ENCODE data around the gene CHRM5.

DNA sequence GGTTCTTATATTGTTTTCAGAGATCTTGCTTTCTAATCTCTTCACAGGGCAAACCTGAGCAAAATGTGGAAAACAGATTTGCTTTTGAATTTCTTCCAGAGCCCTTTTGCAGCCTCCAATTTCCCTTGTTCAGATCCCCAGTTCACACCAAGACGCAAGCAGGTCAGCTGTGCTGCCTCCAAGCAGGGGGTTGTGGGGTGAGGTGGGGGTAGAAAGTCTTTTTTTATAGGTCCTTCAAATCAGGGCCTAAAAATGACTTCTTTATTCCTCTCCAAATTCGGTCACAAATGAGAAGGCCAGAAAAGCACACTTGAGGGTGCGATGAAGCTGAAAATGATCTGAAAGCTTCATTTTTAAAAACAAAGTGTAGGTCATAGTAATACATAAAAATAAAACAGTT lies 97.0 kb downstream of the CHRM5 start:
- no peak for TF ChIP-seq POLR2A (IDR thresholded peaks at IDR 0.05)
- TF ChIP-seq, protein P1, sequence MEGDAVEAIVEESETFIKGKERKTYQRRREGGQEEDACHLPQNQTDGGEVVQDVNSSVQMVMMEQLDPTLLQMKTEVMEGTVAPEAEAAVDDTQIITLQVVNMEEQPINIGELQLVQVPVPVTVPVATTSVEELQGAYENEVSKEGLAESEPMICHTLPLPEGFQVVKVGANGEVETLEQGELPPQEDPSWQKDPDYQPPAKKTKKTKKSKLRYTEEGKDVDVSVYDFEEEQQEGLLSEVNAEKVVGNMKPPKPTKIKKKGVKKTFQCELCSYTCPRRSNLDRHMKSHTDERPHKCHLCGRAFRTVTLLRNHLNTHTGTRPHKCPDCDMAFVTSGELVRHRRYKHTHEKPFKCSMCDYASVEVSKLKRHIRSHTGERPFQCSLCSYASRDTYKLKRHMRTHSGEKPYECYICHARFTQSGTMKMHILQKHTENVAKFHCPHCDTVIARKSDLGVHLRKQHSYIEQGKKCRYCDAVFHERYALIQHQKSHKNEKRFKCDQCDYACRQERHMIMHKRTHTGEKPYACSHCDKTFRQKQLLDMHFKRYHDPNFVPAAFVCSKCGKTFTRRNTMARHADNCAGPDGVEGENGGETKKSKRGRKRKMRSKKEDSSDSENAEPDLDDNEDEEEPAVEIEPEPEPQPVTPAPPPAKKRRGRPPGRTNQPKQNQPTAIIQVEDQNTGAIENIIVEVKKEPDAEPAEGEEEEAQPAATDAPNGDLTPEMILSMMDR (IDR thresholded peaks at IDR 0.05) = no peak
- TF ChIP-seq EP300 (IDR thresholded peaks at IDR 0.05) = no peak

Data from tibial nerve (tissue), 4 donors.